Renal cortical epithelial cell (primary cell): ENCODE results near the gene ADIPOQ. TPM values are rescaled to one million over a fixed set of nuclear protein-coding genes. Genes with fewer than 3 reads are reported as not detected.
A peak's percentile ranks its signal among the peaks of the same experiment; 100 is the strongest.
"Not testable (repeated sequence)": the region's sequence is repeated elsewhere in the genome, so short reads cannot be mapped to it uniquely, and the experiment has no call there.

Experiments used
- DNase-seq: peaks from one replicate; pipeline ENCODE4 v3.0.0-alpha.2; 2011; ENCODE audit warnings: low read depth
- total RNA-seq: library from RNA; depleted of rRNA; stranded (reverse); fragments of >200 nt; gene quantifications from 2 replicates; pipeline ENCODE4 v1.2.3, GENCODE V29; 2014

Gene ADIPOQ
- total RNA-seq, 1 donor from 2014 or later = not detected

DNA sequence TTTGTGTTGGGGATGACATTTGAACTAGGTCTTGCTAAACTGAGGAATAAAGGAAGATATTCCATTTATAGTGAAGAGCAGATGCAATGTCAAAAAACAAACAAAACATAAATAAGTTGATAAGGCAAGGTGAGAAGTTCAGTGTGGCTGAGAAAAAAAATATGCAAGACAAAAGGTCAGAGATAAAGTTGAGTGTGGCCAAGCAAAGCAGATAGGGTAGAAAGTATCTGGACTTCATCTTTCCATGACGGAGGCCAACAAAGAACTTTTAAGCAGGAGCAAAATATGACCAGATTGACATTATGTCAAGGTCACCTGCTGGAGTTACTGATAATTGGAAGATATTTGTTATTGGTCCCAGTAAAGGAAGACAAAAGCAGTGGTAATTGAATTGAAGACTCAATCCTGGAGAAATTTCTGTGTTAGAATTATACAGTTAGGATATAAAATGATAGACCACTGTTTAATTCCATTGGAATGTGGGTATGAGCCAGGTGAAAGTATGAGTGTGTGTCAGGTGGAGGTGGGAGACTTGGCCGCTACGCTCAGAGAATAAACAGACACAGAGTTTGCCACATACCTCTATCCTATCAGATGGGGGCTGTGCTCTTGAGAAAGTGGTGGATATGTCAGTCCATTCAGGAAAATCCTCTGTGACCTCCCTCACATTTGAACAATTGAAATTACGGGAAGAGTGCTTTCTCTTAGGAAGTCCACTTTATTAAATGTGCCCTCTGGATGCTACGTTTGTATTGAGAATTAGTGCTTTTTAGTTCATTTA is 28.1 kb downstream of the ADIPOQ start:
- no peak for DNase-seq

DNA sequence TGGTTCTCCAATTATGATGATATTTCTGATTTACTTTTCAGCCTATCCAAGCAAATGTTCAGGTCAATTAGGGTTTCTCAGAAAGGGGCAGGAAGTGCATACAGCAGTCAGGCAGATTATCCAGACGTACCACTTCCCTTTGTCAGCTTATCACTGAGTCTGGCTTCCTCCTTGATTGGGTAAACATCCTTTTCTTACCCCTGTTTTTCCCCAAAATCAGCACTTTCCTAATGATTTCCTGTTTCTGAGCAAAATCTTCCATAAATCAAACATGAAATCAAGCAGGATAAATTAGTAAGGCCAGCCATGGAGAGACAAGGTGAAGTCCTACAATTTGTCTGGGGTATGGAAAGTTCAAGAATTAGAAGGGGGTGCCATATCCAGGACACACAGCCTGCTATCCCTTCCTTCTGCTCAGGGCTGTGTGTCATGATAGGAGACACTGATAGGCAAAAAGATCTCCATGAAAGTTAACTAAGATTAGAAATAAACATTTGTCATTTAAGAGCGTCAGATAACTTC is 29.0 kb downstream of the ADIPOQ start:
- DNase-seq = no peak

DNA sequence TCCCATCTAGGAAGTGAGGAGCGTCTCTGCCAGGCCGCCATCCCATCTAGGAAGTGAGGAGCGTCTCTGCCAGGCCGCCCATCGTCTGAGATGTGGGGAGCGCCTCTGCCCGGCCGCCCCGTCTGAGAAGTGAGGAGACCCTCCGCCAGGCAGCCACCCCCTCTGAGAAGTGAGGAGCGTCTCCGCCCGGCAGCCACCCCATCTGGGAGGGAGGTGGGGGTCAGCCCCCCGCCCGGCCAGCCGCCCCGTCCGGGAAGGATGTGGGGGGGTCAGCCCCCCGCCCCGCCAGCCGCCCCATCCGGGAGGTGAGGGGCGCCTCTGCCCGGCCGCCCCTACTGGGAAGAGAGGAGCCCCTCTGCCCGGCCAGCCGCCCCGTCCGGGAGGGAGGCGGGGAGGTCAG is 31.3 kb downstream of the ADIPOQ start:
- not testable (repeated sequence) for DNase-seq

DNA sequence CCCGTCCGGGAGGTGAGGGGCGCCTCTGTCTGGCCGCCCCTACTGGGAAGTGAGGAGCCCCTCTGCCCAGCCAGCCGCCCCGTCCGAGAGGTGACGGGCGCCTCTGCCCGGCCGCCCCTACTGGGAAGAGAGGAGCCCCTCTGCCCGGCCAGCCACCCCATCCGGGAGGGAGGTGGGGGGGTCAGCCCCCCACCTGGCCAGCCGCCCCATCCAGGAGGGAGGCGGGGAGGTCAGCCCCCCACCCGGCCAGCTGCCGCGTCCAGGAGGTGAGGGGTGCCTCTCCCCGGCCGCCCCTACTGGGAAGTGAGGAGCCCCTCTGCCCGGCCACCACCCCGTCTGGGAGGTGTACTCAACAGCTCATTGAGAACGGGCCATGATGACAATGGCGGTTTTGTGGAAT is 31.7 kb downstream of the ADIPOQ start:
- DNase-seq = not testable (repeated sequence)

- not testable (repeated sequence) for DNase-seq
These were observed 32.3 kb downstream of the ADIPOQ start for GRCh38 chr3:186874841-186875240.

DNA sequence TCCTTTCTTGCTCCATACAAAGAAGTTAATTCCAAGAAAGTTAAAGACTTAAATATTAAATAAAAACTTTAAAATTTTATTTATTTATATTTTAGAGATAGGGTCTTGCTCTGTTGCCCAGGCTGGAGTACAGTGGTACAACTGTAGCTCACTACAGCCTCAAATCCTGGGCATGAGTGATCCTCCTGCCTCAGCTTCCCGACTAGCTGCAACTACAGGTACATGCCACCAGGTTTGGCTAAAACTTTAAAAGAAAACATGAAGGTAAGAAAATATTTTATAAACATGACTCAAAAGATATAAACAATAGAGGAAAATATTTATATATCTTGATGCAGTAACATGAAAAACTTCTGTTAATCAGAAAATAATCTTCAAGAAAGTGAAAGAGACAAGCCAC is 33.2 kb downstream of the ADIPOQ start:
- DNase-seq = no peak

DNA sequence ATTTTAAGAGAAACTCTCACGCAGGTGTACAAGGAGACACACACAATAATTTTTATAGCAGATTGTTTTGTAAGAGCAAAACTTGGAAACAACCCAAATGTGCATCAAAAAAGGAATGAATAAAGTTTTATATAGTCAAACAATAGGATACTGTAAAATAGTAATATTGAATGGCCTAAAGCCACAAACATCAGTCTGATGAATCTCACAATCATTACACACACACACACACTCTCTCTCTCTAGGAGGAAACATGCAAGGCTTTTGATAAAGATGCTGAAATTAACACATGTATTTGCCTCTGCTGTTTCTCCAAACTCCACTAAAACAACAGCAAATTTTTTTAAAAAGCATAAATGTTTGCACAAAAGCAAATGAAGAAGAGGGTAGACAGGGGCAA is 37.3 kb downstream of the ADIPOQ start:
- DNase-seq = no peak

DNA sequence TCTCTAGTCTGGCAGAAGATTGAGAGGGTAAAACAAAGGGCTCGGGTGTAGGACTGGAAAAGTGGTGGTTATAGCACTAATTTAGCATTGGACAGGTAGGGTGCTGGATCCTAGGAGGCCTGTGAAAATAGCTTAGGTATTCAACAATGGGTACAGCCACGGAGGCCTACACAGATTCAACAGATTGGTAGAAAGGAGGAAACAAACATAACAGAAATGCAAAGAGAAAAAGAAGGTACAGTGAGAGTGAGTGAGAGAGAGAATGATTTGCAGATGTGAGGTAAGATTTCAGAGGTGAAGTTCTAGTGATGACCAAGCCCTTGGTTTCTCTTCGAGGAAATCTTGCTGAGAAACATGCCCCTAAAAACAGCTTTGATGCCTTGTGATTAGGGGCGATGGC is 37.9 kb downstream of the ADIPOQ start:
- DNase-seq = no peak

DNA sequence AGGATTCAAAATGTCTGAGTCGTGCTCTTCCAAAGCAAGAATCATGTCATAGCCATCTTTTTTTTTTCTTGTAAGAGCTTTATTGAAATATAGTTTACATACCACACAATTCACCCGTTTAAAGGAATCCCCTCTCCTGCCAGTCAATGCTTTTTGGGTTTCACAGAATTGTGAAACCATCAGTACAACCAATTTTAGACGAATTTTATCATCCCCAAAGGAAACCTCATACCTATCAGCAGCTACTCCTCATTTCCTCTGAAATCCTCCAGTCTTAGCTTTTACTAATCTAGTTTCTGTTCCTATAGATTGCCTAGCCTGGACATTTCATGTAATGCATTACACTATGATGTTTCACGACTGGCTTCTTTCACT is 39.6 kb downstream of the ADIPOQ start:
- DNase-seq = no peak

DNA sequence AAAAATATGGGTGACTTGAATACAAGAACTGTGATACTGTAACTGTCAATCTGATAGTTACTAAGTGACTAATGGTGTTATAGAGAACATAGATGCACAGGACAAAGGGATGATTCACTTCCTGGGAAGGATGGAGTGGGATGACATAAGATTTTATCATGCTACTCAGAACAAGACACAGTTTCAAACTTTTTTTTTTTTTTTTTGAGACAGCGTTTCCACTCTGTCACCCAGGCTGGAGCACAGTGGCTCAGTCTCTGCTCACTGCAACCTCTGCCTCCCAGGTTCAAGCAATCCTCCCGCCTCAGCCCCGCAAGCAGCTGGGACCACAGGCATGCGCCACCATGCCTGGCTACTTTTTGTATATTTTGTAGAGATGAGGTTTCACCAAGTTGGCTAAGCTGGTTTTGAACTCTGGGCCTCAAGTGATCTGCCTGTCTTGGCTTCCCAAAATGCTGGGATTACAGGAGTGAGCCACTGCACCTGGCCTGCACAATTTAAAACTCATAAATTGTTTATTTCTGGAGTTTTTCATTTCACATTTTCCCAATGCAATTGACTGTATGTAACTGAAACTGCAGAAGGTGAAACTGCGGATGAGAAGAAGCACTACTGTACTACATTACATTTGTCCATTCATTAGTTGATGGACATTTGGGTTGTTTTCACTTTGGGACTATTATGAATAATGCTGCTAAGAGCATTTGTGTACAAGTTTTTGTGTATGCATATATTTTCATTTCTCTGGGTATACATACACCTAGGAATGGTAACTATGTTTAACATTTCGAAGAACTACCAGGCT is 40.6 kb downstream of the ADIPOQ start:
- peak; percentile 83 for DNase-seq

DNA sequence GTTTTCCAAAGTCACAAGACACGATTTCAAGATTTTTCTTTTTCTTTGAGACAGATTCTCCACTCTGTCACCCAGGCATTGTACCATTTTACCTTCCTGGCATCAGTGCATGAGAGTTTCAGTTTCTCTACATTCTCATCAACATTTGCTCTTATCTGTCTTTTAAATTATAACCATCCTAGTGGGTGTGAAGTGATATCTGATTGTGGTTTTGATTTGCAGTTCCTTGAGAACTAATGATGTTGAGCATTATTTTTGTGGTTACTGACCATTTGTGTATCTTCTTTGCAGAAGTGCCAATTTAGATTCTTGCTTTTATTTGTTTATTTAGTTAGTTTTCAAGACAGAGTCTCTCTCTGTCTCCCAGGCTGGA is 41.2 kb downstream of the ADIPOQ start:
- DNase-seq = no peak

- not testable (repeated sequence) for DNase-seq
These were observed 42.4 kb downstream of the ADIPOQ start for GRCh38 chr3:186884868-186885267.

- no peak for DNase-seq
These were observed 43.9 kb downstream of the ADIPOQ start for GRCh38 chr3:186886202-186886981.

GRCh38 chr3:186887507-186887938 is 45.0 kb downstream of the ADIPOQ start:
- not testable (repeated sequence) for DNase-seq

DNA sequence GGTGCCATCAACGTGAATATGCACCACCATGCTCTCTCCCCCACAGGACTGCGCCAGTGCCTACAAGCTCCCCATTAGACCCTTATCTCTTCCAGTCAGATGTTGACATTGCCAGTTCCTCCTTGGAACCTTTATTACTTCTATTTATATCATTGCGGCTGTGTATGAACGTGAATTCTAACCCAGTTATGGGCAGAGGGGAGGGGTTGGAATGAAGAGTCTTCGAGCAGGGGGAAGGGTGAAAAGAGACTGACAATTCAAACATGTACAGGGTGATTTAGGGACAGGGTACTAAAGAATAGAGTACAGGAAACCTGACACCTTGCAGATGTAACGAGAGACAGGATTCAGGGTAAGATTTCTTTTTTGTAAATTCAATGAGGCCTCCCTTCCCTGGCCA is 46.1 kb downstream of the ADIPOQ start:
- DNase-seq = no peak

GRCh38 chr3:186889698-186890097 is 47.2 kb downstream of the ADIPOQ start:
- DNase-seq = not testable (repeated sequence)

DNA sequence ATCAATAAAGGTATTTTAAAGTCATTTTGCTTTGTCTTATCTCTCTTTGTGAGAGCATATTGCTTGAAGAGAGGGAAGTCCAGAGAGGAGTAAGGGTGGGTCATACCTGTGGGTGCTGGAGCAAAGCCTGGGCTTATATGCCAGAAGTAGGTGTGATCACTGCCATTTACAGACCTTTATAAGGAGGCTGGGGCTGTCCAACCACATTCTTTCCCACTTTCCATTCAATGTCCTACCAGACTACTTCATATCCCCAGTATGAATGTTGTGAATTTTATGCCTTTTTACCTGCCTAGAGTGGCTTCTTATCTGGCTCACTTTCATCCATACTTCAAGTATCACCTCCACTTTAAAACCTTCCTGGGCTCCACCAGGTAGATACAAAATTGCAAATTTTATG is 48.4 kb downstream of the ADIPOQ start:
- DNase-seq = no peak

- DNase-seq = not testable (repeated sequence)
These were observed 50.6 kb downstream of the ADIPOQ start for GRCh38 chr3:186893071-186893470.

DNA sequence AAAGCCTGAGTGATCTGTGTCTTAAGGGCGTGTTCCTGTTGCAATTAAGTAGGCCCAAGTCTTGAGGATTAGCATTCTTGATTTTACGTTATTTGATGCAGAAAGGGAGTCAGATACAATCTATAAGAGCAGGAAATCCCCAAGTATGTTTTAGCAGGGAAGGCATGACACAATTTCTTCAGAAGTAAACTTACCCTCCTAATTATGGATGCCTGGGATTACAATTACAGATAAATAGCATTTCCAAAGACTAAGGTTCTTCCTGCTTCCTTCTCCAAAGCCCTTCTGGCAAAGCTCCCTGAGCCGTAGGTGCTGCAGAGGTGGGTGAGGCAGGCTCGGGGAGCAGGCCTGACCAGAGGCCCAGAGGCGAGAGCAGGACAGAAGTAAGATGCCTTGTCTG is 52.9 kb downstream of the ADIPOQ start:
- no peak for DNase-seq

DNA sequence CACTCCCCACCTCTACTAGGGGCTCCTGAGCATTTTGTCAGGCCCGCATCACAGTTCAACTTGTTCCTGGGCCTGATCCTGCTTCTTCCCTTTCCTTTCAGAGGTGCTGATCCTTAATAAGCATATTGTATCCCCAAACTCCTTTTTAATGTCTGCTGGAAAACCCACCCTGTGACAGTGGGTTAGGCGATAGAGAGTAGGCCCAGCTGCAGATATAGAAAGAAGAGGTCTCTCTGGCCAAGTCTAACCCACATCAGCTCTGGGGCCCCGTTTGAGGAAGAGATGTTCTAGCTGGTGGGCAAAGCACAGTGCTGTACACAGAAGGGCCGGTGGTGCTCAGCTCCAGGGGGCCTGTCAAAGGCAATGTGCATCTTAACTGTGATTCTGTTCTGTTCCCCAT is 53.5 kb downstream of the ADIPOQ start:
- no peak for DNase-seq

DNA sequence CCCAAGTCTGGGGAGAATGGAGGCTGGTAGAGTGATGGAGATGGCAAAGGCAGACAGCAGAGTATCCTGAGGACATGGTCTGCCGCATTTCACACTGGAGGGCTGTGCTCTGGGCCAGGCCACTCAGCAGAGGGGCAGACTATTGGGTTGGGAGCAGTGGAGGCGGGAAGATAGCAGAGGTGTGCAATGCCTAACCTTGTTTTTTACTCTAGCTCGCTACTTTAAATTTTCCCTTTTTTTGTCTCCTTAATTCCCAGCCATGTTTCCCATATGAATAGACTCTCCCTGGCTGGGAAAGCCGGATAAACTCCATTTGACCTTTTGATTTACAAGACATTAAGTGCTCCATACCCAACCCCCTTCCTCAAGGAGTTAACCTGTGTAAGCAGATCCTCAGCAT is 54.4 kb downstream of the ADIPOQ start:
- no peak for DNase-seq

DNA sequence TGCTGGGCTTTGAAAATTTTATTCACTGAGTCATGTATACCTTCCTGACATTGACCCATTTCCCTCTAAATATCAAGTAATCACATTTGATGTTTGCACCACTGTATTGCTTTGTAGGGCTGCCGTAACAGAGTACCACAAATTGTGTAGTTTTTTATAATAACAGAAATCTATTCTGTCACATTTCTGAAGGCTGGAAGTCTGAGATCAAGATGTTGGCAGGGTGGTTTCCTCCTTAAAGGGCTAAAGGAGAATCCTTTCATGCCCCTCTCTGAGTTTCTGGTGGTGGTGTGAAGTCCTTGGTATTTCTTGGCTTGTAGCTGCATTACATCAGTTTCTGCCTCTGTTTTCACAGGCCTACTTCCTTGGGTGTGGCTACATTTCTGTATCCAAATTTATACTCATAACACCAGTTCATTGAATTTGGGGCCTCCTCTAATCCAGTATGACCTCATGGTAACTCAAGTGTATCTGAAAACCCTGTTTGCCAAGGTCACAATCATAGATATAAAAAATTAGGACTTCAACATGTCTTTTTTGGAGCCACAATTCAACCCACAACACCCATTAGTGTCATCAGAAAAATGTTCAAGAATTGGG is 58.7 kb downstream of the ADIPOQ start:
- DNase-seq = no peak
